GM19193 (cell line): Measurements from ENCODE around the gene TTLL8.

Source experiments
- POLR2A ChIP-seq: IDR thresholded peaks from 4 replicates; pipeline ENCODE4 v1.6.1; 2011; ENCODE audit not compliant: insufficient read depth, insufficient read length; ENCODE audit errors: extremely low read depth

The TTLL8 gene

GRCh38 chr22:50074056-50074455, 16.0 kb upstream of the TTLL8 start:
- TF ChIP-seq POLR2A: no peak

- no peak for TF ChIP-seq POLR2A
Measured at GRCh38 chr22:50072714-50073538, 14.8 kb upstream of the TTLL8 start.

- TF ChIP-seq POLR2A: no peak
Measured at GRCh38 chr22:50072167-50072555, 14.1 kb upstream of the TTLL8 start.

GRCh38 chr22:50071432-50072166, 13.5 kb upstream of the TTLL8 start:
- TF ChIP-seq POLR2A: no peak

GRCh38 chr22:50070366-50070765, 12.3 kb upstream of the TTLL8 start:
- TF ChIP-seq POLR2A: no peak

GRCh38 chr22:50068096-50068495, 10.0 kb upstream of the TTLL8 start:
- no peak for TF ChIP-seq POLR2A

- no peak for TF ChIP-seq POLR2A
Measured at GRCh38 chr22:50067244-50067643, 9.1 kb upstream of the TTLL8 start.

- TF ChIP-seq POLR2A: no peak
Measured at GRCh38 chr22:50064453-50064852, 6.4 kb upstream of the TTLL8 start.

- no peak for TF ChIP-seq POLR2A
Measured at GRCh38 chr22:50063589-50064393, 5.7 kb upstream of the TTLL8 start.

GRCh38 chr22:50062509-50063135, 4.5 kb upstream of the TTLL8 start:
- TF ChIP-seq POLR2A: no peak

GRCh38 chr22:50061824-50062355, 3.8 kb upstream of the TTLL8 start:
- TF ChIP-seq POLR2A: no peak

GRCh38 chr22:50061141-50061823, 3.2 kb upstream of the TTLL8 start:
- no peak for TF ChIP-seq POLR2A

- TF ChIP-seq POLR2A: no peak
Measured at GRCh38 chr22:50060441-50061140, 2.5 kb upstream of the TTLL8 start.

- no peak for TF ChIP-seq POLR2A
Measured at GRCh38 chr22:50059881-50060262, 1.8 kb upstream of the TTLL8 start.
